Body of pancreas (tissue), 4 donors: ENCODE measurements around the gene EXD3.

Experiments
- CTCF ChIP-seq, 7 experiments: fragments of 450-650 bp in 4 of 7; fragments of 200-600 bp in 3 of 7; sonication (generic) in 3 of 7; IDR thresholded peaks; one replicate each; pipeline ENCODE4 v1.5.1; 2016 to 2019; ENCODE audit warnings: antibody characterized with exemption in 7 of 7
- POLR2A ChIP-seq, 3 donors: fragments of 450-650 bp; IDR thresholded peaks; one replicate each; pipeline ENCODE4 v1.6.1; 2016; ENCODE audit warnings: antibody characterized with exemption in 3 of 3, mild to moderate bottlenecking in 2 of 3

DNA sequence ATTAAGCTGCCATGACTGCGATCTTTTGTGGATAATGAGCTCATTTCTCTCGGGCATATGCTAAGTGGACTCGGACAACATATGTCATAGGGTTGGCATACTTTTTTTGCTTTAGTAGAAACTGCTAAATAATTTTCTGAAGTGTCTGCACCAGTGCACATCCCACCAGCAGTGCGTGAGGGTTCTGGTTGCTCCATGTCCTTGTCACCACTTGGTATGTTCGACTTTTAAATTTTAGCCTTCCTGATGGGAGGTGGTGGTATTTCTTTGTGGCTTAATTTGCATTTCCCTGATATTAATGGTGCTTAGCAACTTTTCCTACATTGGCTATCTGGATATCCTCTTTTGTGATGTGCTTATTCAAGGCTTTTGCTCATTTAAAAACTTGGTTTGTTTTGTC is 63.1 kb downstream of the EXD3 start:
- TF ChIP-seq CTCF (IDR thresholded peaks at IDR 0.05) (no peak), POLR2A (IDR thresholded peaks at IDR 0.05) (no peak)
